IgD-negative memory B cell (primary cell): ENCODE results near the gene PDE2A. TPM values are rescaled to one million over a fixed set of nuclear protein-coding genes. Genes with fewer than 3 reads are reported as not detected.
"Not testable (repeated sequence)": the region's sequence is repeated elsewhere in the genome, so short reads cannot be mapped to it uniquely, and the experiment has no call there.

Experiments used
- H3K27ac Mint-ChIP-seq, 3 donors: one replicate each; pipeline ENCODE4 v1.8.0; 2020 to 2022; ENCODE audit warnings: mild to moderate bottlenecking in 3 of 3, mixed read lengths in 3 of 3, moderate library complexity in 1 of 3
- H3K27me3 Mint-ChIP-seq: one replicate; pipeline ENCODE4 v1.8.0; 2021; ENCODE audit warnings: mixed read lengths
- H3K36me3 Mint-ChIP-seq: one replicate; pipeline ENCODE4 v1.8.0; 2020; ENCODE audit warnings: mild to moderate bottlenecking, mixed read lengths
- H3K4me1 Mint-ChIP-seq, 3 donors: one replicate each; pipeline ENCODE4 v1.8.0; 2020 to 2022; ENCODE audit warnings: mixed read lengths in 3 of 3, mild to moderate bottlenecking in 1 of 3
- H3K4me3 Mint-ChIP-seq, 4 donors: one replicate each; pipeline ENCODE4 v1.8.0; 2020 to 2022; ENCODE audit warnings: mild to moderate bottlenecking in 4 of 4, mixed read lengths in 4 of 4, moderate library complexity in 3 of 4
- H3K9me3 Mint-ChIP-seq, 3 donors: one replicate each; pipeline ENCODE4 v1.8.0; 2020 to 2021; ENCODE audit warnings: mixed read lengths in 3 of 3, mild to moderate bottlenecking in 1 of 3
- polyA plus RNA-seq: library from polyadenylated mRNA; unstranded; fragments of 300-500 nt; fragmentation: Illumina TruSeq; gene quantifications from one replicate; pipeline ENCODE4 v1.2.3, GENCODE V29; 2021

PDE2A gene
- polyA plus RNA-seq, 1 donor from 2014 or later = not detected

DNA sequence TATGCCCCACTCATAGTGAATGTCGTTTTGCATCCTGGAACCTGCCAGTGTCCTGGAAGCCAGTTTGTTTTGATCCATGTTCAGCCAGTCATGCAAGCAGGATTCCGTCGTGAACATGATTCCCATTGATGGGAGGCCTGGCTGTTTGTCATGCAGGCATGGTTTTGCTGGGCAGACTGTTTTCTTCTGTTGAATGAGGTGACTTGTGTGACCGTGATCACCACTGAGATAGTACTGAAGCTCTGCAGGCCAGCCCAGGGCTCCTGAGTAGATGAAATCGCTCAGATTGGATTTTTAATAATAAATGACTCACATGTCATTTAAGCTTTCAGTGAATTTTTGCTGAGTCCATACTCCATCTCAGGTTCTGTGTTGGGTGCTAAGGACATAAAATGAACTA, 117.8 kb downstream of the PDE2A start:
- peaks cover 14% of the 10 kb centered on the region for H3K27me3 Mint-ChIP-seq
- H3K4me1 Mint-ChIP-seq = peaks cover 0 to 2% (median 0%) of the 10 kb centered on the region in 3 donors
- no peak overlapping the region for H3K27ac Mint-ChIP-seq
- H3K4me3 Mint-ChIP-seq = no peak overlapping the region
- H3K36me3 Mint-ChIP-seq = peaks cover 2% of the 10 kb centered on the region
- H3K9me3 Mint-ChIP-seq = no peaks in the 10 kb centered on the region

DNA sequence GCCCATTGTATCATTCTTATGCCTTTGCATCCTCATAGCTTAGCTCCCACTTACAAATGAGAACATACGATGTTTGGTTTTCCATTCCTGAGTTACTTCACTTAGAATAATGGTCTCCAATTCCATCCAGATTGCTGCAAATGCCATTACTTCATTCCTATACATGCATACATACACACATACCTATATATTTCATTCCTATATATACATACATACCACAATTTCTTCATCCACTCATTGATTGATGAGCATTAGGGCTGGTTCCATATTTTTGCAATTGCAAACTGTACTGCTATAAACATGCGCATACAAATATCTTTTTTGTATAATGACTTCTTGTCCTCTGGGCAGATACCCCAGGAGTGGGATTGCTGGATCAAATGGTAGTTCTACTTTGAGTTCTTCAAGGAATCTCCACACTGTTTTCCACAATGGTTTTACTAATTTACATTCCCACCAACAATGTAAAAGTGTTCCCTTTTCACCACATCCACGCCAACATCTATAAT, 119.2 kb downstream of the PDE2A start:
- not testable (repeated sequence) for H3K4me3 Mint-ChIP-seq, H3K4me1 Mint-ChIP-seq, H3K27ac Mint-ChIP-seq, H3K36me3 Mint-ChIP-seq, H3K9me3 Mint-ChIP-seq
- peaks cover 18% of the 10 kb centered on the region for H3K27me3 Mint-ChIP-seq

DNA sequence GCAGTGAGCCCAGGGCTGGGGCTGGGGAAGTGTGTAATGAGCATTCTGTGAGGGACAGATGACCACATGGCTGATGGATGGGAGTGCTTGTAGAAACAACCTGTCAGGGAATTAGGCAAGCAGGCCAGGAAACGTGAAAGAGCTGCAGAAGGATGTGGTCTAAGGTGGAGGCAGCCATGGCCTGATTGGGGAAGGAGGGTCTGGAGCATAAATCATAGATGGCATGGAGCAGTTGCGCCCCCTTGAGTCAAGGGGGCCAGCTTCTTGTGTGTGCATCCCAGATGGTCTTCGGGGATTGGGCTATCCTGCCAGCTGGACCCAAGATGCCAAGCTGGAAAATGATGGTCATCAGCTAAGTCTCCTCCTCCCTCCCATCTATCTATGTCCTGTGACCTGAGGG, 120.5 kb downstream of the PDE2A start:
- no peak overlapping the region for H3K4me3 Mint-ChIP-seq

DNA sequence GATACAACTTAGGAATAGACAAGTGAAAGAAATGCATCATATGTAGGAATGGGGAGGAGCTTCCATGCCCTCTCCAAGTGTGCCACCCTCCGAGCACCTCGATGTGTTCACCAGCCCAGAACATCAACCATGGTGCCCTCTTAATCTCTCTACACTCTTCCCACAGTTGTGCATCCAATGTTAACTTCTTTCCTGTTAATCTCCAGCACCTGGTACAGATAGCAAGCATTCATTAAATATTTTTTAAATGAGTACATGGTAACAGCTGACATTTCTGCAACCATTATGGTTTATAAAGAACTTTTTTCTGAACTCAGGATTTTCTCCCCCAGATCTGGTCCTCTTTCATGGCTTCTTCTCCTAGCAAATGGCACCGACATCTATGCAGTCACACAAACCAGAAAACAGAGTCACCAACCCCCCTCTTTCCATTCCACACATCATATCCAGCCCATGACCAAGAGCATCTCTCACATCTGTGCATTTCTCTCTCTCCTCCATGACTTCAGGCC, 121.8 kb downstream of the PDE2A start:
- Mint-ChIP-seq H3K36me3 (peaks cover 2% of the 10 kb centered on the region), H3K4me1 (peaks cover 0 to 2% (median 0%) of the 10 kb centered on the region in 3 donors), H3K9me3 (no peaks in the 10 kb centered on the region), H3K4me3 (no peak overlapping the region), H3K27ac (no peak overlapping the region), H3K27me3 (peaks cover 15% of the 10 kb centered on the region)

More for the DNA sequence above, 120.5 kb downstream of the PDE2A start:
- no peak overlapping the region for H3K27ac Mint-ChIP-seq
- peaks cover 2% of the 10 kb centered on the region for H3K36me3 Mint-ChIP-seq
- H3K9me3 Mint-ChIP-seq = no peaks in the 10 kb centered on the region
- peaks cover 15% of the 10 kb centered on the region for H3K27me3 Mint-ChIP-seq
- H3K4me1 Mint-ChIP-seq = peaks cover 0 to 2% (median 0%) of the 10 kb centered on the region in 3 donors

DNA sequence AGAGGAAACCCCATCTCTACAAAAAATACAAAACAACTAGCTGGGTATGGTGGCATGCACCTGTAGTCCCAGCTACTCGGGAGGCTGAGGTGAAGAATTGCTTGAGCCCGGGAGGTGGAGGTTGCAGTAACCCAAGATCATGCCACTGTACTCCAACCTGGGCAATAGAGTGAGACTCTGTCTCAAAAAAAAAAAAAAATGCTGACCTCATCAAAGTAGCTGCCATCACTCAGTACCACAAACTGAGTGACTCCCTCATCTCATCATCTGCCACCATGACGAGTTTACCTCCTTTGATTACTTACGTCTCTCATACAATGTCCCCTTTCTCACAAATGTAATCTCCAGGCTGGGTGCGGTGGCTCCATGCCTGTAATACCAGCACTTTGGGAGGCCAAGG, 122.7 kb downstream of the PDE2A start:
- peaks cover 0 to 2% (median 0%) of the 10 kb centered on the region in 3 donors for H3K4me1 Mint-ChIP-seq
- peaks cover 15% of the 10 kb centered on the region for H3K27me3 Mint-ChIP-seq
- H3K9me3 Mint-ChIP-seq = no peaks in the 10 kb centered on the region
- no peak overlapping the region for H3K27ac Mint-ChIP-seq
- peaks cover 2% of the 10 kb centered on the region for H3K36me3 Mint-ChIP-seq
- no peak overlapping the region for H3K4me3 Mint-ChIP-seq

DNA sequence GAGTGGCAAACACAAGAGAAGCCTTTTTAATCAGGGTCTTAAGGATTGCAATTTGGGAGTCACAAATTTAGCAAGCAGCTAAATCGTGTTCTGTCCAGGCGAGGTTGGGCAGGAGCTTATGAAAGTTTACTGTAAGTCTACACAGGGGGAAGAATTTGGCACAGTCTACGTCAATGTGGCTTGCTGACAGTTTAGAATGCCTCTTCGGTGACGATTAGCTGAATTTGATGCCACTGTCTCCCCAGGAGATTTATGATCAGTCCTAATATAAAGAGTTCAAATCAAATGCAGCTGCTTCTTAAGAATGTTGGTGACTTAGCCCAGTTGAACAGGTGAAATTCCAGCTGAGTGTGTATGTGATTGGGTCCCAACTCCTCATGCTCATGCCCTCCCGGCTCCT, 125.8 kb downstream of the PDE2A start:
- no peaks in the 10 kb centered on the region for H3K36me3 Mint-ChIP-seq
- no peak overlapping the region for H3K4me3 Mint-ChIP-seq
- no peaks in the 10 kb centered on the region for H3K4me1 Mint-ChIP-seq
- H3K27ac Mint-ChIP-seq = no peak overlapping the region
- H3K27me3 Mint-ChIP-seq = peaks cover 18% of the 10 kb centered on the region
- no peaks in the 10 kb centered on the region for H3K9me3 Mint-ChIP-seq

DNA sequence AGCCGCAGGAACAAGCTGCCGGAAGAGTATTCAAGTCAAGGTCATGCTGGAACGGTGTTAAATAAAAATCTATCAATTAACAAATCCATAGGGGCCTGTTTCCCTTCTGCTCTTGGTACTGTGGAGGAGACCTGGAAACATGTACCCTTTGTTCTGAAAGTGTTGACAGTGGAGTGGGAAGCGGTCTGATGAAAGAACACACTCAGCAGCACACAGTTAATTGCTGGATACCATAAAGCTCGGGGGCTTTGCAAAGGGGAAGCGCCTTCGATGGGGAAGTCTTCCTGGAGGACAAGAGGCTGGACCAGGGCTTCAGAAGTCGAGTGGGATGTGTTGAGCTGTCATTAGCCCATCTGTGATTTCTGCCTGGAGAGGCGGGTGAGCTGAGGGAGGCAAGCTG, 127.4 kb downstream of the PDE2A start:
- H3K27ac Mint-ChIP-seq = no peak overlapping the region
- H3K27me3 Mint-ChIP-seq = peaks cover 21% of the 10 kb centered on the region
- H3K36me3 Mint-ChIP-seq = no peaks in the 10 kb centered on the region
- no peaks in the 10 kb centered on the region for H3K9me3 Mint-ChIP-seq
- H3K4me1 Mint-ChIP-seq = no peaks in the 10 kb centered on the region
- no peak overlapping the region for H3K4me3 Mint-ChIP-seq

DNA sequence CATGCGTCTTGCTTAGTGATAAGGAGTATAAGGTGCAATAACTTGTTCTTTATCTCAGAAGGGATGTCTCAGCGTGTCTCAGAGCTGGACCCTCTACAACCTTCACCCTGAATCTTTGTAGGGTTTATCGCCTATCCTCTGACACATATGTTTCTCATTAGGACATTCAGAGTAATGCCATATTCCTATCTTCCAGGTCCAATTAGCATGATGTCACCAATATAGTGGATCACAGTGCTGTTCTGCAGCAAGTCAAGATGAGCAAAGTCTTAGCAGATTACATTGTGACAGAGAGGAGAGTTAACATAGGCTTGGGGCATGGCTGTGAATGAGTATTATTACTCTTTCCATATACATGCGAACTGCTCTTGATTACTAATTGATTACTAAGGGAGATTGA, 129.6 kb downstream of the PDE2A start:
- Mint-ChIP-seq H3K36me3 (no peaks in the 10 kb centered on the region), H3K4me1 (no peaks in the 10 kb centered on the region), H3K4me3 (no peak overlapping the region), H3K27me3 (peaks cover 25% of the 10 kb centered on the region), H3K9me3 (peaks cover 0 to 7% (median 0%) of the 10 kb centered on the region in 3 donors), H3K27ac (no peak overlapping the region)

DNA sequence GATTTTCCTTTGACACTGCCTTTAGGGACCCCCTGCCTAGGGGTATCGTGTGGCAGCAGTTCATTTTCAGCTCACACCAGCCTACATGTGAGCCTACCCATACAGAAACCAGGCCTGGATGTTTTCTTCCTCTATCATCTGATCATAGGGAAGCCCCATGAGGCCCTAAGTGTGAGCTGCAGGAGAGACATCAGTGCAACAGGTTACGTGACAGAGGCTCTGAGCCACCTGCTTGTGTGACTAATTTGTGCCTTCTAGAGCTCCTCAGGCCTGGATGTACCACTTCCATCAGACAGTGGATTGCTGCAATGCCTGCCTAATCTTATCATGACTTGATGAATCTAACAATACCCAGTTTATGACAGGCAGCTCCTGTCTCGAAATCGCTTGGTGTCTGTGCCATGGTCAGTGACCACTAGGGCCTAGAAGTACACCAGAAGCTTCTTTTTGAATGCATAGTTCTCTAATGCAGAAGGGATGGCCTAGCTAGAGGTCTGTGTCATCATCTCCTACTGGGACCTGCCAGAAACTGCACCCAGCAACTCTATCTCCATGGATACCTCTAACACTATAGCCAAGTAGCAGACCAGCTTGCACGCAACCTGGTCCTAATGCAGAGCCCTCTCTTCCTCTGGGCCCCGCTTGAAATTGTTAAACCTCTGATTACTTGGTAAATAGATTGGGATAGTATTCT, 130.2 kb downstream of the PDE2A start:
- Mint-ChIP-seq H3K4me3 (no peak overlapping the region), H3K9me3 (peaks cover 0 to 9% (median 0%) of the 10 kb centered on the region in 3 donors)

DNA sequence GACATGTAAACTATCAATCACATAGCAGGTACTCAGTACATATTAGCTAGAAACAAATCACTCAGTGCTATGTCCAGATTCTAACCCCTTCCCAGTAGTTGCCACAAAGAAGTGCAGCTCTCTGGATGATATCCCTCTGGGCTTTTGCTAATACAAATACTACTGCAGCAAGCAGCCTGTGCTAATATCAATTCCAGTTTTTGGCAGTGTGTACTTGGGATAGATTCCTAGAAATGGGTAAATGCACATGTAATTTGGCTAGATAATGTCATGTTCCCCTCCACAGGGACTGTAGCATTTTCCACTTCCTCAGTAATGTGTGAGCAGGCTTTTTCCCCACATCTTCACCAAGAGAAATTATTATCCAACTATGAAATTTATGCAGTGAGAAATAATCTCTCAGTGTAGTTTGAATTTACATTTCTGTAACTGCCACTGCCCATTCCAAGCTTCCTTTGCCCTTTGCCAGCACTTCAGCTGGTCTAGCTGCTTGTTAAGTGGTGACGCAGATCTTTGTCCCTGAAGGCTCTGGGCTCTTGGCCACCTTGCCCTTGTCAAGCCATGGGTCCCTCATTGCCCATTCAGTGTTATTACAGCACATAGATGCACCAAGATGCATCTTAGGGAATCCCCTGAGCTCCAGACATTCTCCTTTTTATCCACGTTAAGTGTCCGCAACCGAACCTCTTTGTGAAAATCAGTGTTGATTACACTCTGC, 132.8 kb downstream of the PDE2A start:
- H3K27me3 Mint-ChIP-seq = peaks cover 27% of the 10 kb centered on the region
- H3K36me3 Mint-ChIP-seq = no peaks in the 10 kb centered on the region
- no peak overlapping the region for H3K4me3 Mint-ChIP-seq
- no peaks in the 10 kb centered on the region for H3K4me1 Mint-ChIP-seq
- H3K9me3 Mint-ChIP-seq = peaks cover 0 to 9% (median 2%) of the 10 kb centered on the region in 3 donors
- no peak overlapping the region for H3K27ac Mint-ChIP-seq

More for the DNA sequence above, 130.2 kb downstream of the PDE2A start:
- H3K36me3 Mint-ChIP-seq = no peaks in the 10 kb centered on the region
- H3K4me1 Mint-ChIP-seq = no peaks in the 10 kb centered on the region
- no peak overlapping the region for H3K27ac Mint-ChIP-seq
- H3K27me3 Mint-ChIP-seq = peaks cover 26% of the 10 kb centered on the region

DNA sequence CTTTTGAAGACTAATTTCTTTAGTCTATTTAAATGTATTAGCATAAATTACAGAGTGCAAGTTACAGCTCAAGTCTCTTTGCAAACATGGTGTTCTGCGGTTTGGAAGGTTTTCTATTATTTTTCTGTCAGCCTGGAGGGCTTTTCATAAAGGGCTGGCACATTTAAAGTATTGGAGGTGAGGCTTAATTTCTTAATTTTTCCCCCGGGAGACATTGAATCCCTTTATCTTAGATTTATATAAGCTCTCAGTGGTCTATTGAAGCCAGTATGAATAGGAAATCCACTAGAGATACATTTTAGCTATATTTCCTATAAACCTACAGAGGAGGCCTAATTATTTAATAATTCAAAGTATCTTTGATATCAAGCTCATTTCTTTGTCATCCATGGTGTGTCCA, 137.2 kb downstream of the PDE2A start:
- no peak overlapping the region for H3K27ac Mint-ChIP-seq
- H3K27me3 Mint-ChIP-seq = peaks cover 29% of the 10 kb centered on the region
- peaks cover 0 to under 1% (median 0%) of the 10 kb centered on the region in 3 donors for H3K4me1 Mint-ChIP-seq
- peaks cover 0 to 9% (median 2%) of the 10 kb centered on the region in 3 donors for H3K9me3 Mint-ChIP-seq
- no peak overlapping the region for H3K4me3 Mint-ChIP-seq
- peaks cover 2% of the 10 kb centered on the region for H3K36me3 Mint-ChIP-seq

DNA sequence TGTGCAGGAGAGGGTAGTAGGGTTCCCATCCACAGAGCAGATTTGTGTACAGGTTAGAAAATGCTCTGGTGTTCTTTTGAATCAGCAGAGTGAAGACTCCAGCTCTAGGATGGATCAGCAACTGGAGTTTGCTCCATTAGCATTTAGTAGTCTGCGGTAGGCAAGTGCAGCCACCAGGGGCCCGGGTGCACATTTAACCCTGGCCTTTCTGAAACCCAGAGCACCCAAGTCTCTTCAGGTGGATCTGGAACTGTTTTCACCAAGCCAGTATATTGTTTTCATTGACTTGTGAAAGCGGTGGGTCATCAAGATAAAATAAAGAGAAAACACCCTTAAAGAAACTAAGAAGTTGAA, 139.1 kb downstream of the PDE2A start:
- H3K9me3 Mint-ChIP-seq = peaks cover 0 to 8% (median 2%) of the 10 kb centered on the region in 3 donors
- H3K4me1 Mint-ChIP-seq = peaks cover 0 to 4% (median 0%) of the 10 kb centered on the region in 3 donors
- H3K4me3 Mint-ChIP-seq = no peak overlapping the region
- peaks cover 26% of the 10 kb centered on the region for H3K27me3 Mint-ChIP-seq
- no peak overlapping the region for H3K27ac Mint-ChIP-seq
- H3K36me3 Mint-ChIP-seq = peaks cover 2% of the 10 kb centered on the region

DNA sequence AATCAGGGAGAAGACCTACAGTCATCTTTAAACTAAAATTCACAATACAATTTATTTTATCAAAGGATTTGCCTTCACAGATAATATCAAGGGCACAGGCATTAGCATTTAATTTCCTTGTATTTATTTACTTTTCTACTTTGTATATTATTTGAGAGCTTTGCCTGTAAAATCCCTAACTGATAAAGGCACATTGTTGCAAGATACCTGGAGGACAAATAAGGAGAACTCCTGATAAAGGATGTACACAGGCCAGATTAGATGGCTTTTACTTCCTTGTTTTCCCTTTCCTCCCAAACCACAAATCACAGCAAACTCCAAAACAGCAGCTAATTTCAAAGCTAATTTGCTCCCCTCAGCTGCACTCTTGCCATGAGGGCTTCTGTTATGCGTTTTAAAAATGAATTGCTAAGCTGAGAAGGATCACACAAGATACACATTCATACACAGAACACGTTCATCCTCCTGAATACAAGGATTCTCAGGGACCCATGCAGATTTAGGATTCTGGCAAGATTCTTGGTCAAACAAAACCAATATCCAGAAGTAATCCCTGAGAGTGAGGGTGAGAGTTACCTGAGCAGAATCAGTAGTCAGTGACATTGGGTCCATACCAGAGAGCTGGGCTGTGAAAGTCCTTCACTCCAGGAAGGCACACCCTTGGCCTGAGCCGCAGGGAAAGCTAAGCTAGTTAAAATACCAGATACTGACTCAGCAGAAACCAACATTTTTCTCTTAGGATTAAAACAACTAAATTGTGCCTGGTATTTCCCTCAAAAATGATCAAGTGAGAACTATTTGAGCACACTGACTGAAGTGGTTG, 139.6 kb downstream of the PDE2A start:
- Mint-ChIP-seq H3K27me3 (peaks cover 23% of the 10 kb centered on the region), H3K36me3 (peaks cover 2% of the 10 kb centered on the region), H3K27ac (no peak overlapping the region), H3K4me1 (peaks cover 0 to 5% (median 0%) of the 10 kb centered on the region in 3 donors), H3K4me3 (no peak overlapping the region), H3K9me3 (peaks cover 0 to 2% (median 2%) of the 10 kb centered on the region in 3 donors)

DNA sequence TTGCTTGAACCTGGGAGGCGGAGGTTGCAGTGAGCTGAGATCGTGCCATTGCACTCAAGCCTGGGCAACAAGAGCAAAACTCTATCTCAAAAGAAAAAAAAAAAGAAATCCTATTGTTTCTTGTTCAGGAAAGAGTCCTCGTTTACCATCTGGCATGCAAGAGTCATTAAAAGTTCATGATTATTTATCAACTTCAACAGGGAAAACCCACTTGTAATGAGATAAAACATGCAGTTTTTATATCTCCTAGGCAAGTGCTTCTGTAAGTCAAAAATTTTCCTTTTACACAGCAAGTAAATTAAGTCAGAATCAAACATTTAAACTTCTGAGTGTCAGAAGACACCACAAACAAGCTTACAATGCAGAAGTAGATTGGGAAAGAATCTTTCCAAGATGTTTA, 145.2 kb downstream of the PDE2A start:
- Mint-ChIP-seq H3K27me3 (peaks cover 18% of the 10 kb centered on the region), H3K4me3 (no peak overlapping the region), H3K9me3 (no peaks in the 10 kb centered on the region), H3K36me3 (peaks cover 2% of the 10 kb centered on the region), H3K4me1 (peaks cover 0 to 5% (median 0%) of the 10 kb centered on the region in 3 donors), H3K27ac (no peak overlapping the region)

DNA sequence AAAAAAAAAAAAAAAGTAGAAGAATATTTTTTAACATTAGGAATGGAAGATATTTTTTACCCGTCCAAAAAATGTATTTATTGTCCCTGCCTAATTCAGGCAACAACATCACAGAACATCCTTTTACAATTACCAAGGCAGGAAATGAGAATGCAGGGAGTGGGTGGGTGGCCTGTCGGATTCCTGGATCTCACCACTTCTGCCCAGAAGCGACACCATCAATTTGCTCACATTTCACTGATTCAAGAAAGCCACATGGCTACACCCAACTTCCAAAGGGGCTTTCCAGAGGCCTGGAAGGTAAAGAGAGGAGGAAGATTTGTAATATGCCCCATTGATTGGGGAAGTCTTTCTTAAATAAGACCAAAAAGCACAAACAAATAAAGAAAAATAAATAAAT, 146.1 kb downstream of the PDE2A start:
- no peak overlapping the region for H3K27ac Mint-ChIP-seq
- peaks cover 2% of the 10 kb centered on the region for H3K36me3 Mint-ChIP-seq
- H3K4me1 Mint-ChIP-seq = peaks cover 0 to 5% (median 0%) of the 10 kb centered on the region in 3 donors
- peaks cover 11% of the 10 kb centered on the region for H3K27me3 Mint-ChIP-seq
- no peak overlapping the region for H3K4me3 Mint-ChIP-seq
- H3K9me3 Mint-ChIP-seq = no peaks in the 10 kb centered on the region
